Esophagus muscularis mucosa (tissue), 4 donors: ENCODE measurements around the gene VRK3. TPM values are rescaled to one million over a fixed set of nuclear protein-coding genes. Genes with fewer than 3 reads are reported as not detected.

Experiments
- DNase-seq: peaks from one replicate; pipeline ENCODE4 v3.0.0-alpha.2; 2017; ENCODE audit errors: extremely low spot score
- H3K27ac ChIP-seq, 4 donors: fragments of 200-600 bp; sonication (generic); replicated peaks in 1 of 4; 1 replicate in 3 of 4; 2 replicates in 1 of 4; pipeline ENCODE4 v1.5.1; 2016 to 2019; ENCODE audit warnings: mild to moderate bottlenecking in 1 of 4
- H3K27me3 ChIP-seq, 4 donors: fragments of 200-600 bp; sonication (generic); one replicate each; pipeline versions ENCODE4 v1.5.1 to v1.6.0; 2016 to 2019
- H3K36me3 ChIP-seq, 4 donors: fragments of 200-600 bp; sonication (generic); one replicate each; pipeline ENCODE4 v1.5.1; 2016 to 2019
- H3K4me1 ChIP-seq, 4 donors: fragments of 200-600 bp; sonication (generic); one replicate each; pipeline ENCODE4 v1.5.1; 2016 to 2019
- H3K4me3 ChIP-seq, 4 donors: fragments of 200-600 bp; sonication (generic); 1 replicate in 2 of 4; 2 replicates in 2 of 4; pipeline ENCODE4 v1.5.1; 2016 to 2019; ENCODE audit warnings: mild to moderate bottlenecking in 4 of 4, moderate library complexity in 1 of 4
- H3K9me3 ChIP-seq, 4 donors: fragments of 200-600 bp; sonication (generic); 1 replicate in 3 of 4; 2 replicates in 1 of 4; pipeline ENCODE4 v1.5.1; 2016 to 2019
- CTCF ChIP-seq, 3 experiments: fragments of 200-600 bp in 2 of 3; fragments of 450-650 bp in 1 of 3; sonication (generic) in 2 of 3; IDR thresholded peaks; one replicate each; pipeline ENCODE4 v1.5.1; 2017 to 2019; ENCODE audit warnings: antibody characterized with exemption in 3 of 3, mild to moderate bottlenecking in 2 of 3, moderate library complexity in 1 of 3
- EP300 ChIP-seq: sonication (generic); formaldehyde crosslinking; IDR thresholded peaks from one replicate; pipeline ENCODE4 v1.6.1; 2017; ENCODE audit warnings: antibody characterized with exemption
- POLR2A ChIP-seq: fragments of 450-650 bp; IDR thresholded peaks from one replicate; pipeline ENCODE4 v1.6.1; 2017; ENCODE audit warnings: antibody characterized with exemption, moderate library complexity, mild to moderate bottlenecking, low read depth
- POLR2AphosphoS5 ChIP-seq, 2 donors: sonication (generic); formaldehyde crosslinking; IDR thresholded peaks; one replicate each; pipeline ENCODE4 v1.6.1; 2017; ENCODE audit warnings: antibody characterized with exemption in 2 of 2
- WGBS: methylation state at CpG from one replicate; pipeline ENCODE4 v1.1.5; 2018; 5-methylcytosine and 5-hydroxymethylcytosine counted together
- intact Hi-C: fragments of 100-400 bp; cut with DNase I; formaldehyde crosslinking; loops from one replicate; pipeline ENCODE4 v1.15.1; 2023
- total RNA-seq, 4 donors: library from RNA; depleted of rRNA; stranded (reverse); fragments of >200 nt; gene quantifications; one replicate each; pipeline versions ENCODE4 v1.1.0 to v1.2.1, GENCODE V29; 2016

VRK3 gene
- total RNA-seq, 4 donors from 2014 or later: 20.8 to 27.5 (median 25.5) TPM

- TF ChIP-seq POLR2AphosphoS5 (IDR thresholded peaks at IDR 0.05): no peak
- TF ChIP-seq POLR2A: no peak
- TF ChIP-seq EP300: no peak
- TF ChIP-seq CTCF (IDR thresholded peaks at IDR 0.05): no peak
- H3K36me3 ChIP-seq: no peaks in the 10 kb centered on the region
- no peak overlapping the region for H3K27ac ChIP-seq
- intact Hi-C loops: no loop called here
- no peak for DNase-seq
- peaks cover 0 to 27% (median 0%) of the 10 kb centered on the region in 4 donors for H3K27me3 ChIP-seq
- no peak overlapping the region for H3K4me3 ChIP-seq
- 82% methylated on average over 9 of the region's 9 CpGs for WGBS
- no peaks in the 10 kb centered on the region for H3K9me3 ChIP-seq
- peaks cover 6 to 25% (median 24%) of the 10 kb centered on the region in 4 donors for H3K4me1 ChIP-seq
Measured at GRCh38 chr19:49956115-49956495, 69.1 kb downstream of the VRK3 start.

GRCh38 chr19:49954933-49955332, 70.2 kb downstream of the VRK3 start:
- H3K4me3 ChIP-seq: no peak overlapping the region
- no peak for DNase-seq
- WGBS: 81% methylated on average over 11 of the region's 11 CpGs
- no peak for TF ChIP-seq EP300
- TF ChIP-seq POLR2AphosphoS5 (IDR thresholded peaks at IDR 0.05): no peak
- no peak for TF ChIP-seq POLR2A
- no peak for TF ChIP-seq CTCF (IDR thresholded peaks at IDR 0.05)
- peaks cover 0 to 35% (median 0%) of the 10 kb centered on the region in 4 donors for H3K27me3 ChIP-seq
- intact Hi-C loops: no loop called here
- peaks cover 6 to 25% (median 24%) of the 10 kb centered on the region in 4 donors for H3K4me1 ChIP-seq
- H3K9me3 ChIP-seq: no peaks in the 10 kb centered on the region
- no peaks in the 10 kb centered on the region for H3K36me3 ChIP-seq
- H3K27ac ChIP-seq: peak overlapping the region in 1 of 4 donors; percentile 20

- H3K36me3 ChIP-seq: no peaks in the 10 kb centered on the region
- no peak for TF ChIP-seq POLR2A
- TF ChIP-seq POLR2AphosphoS5 (IDR thresholded peaks at IDR 0.05): no peak
- no peak for TF ChIP-seq EP300
- TF ChIP-seq CTCF (IDR thresholded peaks at IDR 0.05): no peak
- intact Hi-C loops: no loop called here
- H3K9me3 ChIP-seq: no peaks in the 10 kb centered on the region
- H3K27ac ChIP-seq: peak overlapping the region in 2 of 4 donors; percentile 3 to 43
- H3K4me1 ChIP-seq: peaks cover 6 to 25% (median 24%) of the 10 kb centered on the region in 4 donors
- DNase-seq: no peak
- no peak overlapping the region for H3K4me3 ChIP-seq
- peaks cover 0 to 39% (median 0%) of the 10 kb centered on the region in 4 donors for H3K27me3 ChIP-seq
- 22% methylated on average over 12 of the region's 12 CpGs for WGBS
Measured at GRCh38 chr19:49954092-49954829, 70.9 kb downstream of the VRK3 start.

GRCh38 chr19:49953416-49953815, 71.8 kb downstream of the VRK3 start:
- 65% methylated on average over 7 of the region's 7 CpGs for WGBS
- no peak for DNase-seq
- H3K4me3 ChIP-seq: no peak overlapping the region
- TF ChIP-seq EP300 (no peak), POLR2A (no peak), POLR2AphosphoS5 (IDR thresholded peaks at IDR 0.05) (no peak), CTCF (IDR thresholded peaks at IDR 0.05) (no peak)
- H3K36me3 ChIP-seq: no peaks in the 10 kb centered on the region
- intact Hi-C loops: no loop called here
- H3K27me3 ChIP-seq: peaks cover 0 to 36% (median 0%) of the 10 kb centered on the region in 4 donors
- no peak overlapping the region for H3K27ac ChIP-seq
- H3K9me3 ChIP-seq: no peaks in the 10 kb centered on the region
- H3K4me1 ChIP-seq: peaks cover 6 to 25% (median 24%) of the 10 kb centered on the region in 4 donors
